ENCODE data around the gene GLT6D1.

GLT6D1 gene

GRCh38 chr9:135608999-135609317 lies 30.4 kb downstream of the GLT6D1 start:
- Mint-ChIP-seq H3K9me3 (no peaks in the 10 kb centered on the region), H3K27ac (no peak overlapping the region), H3K4me1 (no peaks in the 10 kb centered on the region), H3K27me3 (peaks cover under 1% of the 10 kb centered on the region), H3K4me3 (no peak overlapping the region)
- no peak for ATAC-seq
- no peak for DNase-seq

GRCh38 chr9:135608294-135608998 lies 30.9 kb downstream of the GLT6D1 start:
- Mint-ChIP-seq H3K4me3 (no peak overlapping the region), H3K27me3 (peaks cover 5% of the 10 kb centered on the region), H3K9me3 (no peaks in the 10 kb centered on the region), H3K27ac (no peak overlapping the region), H3K4me1 (no peaks in the 10 kb centered on the region)
- ATAC-seq (no peak), DNase-seq (no peak)

DNA sequence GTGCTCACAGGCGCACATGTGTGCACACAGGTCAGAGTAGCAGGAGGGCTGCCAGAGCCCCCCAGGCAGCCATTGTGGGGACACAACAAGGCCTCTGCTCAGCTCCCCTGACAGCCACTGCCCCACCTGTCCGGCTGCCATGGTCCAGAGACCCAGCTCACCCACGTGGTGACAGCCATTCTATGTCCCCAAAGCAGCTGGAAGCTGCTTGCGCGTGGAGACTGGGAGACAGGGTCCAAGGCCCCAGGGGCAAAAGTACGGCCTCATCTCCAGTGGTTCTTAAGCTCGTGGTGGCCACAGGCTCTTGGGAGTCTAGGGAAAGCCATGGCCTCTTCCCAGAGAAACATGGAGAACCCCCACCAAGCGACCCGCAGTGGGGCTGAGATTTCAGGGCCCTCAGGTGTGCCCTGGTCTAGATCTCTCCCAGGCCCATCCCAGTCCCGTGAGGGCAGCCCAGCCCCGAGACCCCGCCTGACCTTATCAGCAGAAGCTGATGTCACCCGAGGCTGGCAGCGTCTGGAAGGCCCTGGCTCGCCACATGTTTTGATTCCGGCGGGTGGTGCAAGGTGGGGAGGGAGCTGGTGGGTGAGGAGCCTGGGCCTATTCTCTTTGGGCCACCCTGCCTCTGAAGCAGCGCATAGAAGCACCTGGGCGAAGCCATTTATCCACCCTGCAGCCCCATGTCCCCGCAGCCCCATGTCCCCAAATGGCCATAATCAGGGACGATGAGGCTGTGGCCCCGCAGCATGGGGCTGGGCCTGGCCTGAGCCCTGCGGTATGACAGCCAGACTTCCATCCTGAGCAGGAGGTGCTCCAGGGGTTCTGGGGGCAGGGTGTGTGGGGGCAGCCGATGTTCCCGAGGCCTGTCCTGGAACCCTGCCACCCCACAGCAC lies 31.7 kb downstream of the GLT6D1 start:
- Mint-ChIP-seq H3K27ac (no peak overlapping the region), H3K4me1 (no peaks in the 10 kb centered on the region), H3K4me3 (no peak overlapping the region), H3K9me3 (no peaks in the 10 kb centered on the region), H3K27me3 (peaks cover 8% of the 10 kb centered on the region)
- no peak for DNase-seq
- ATAC-seq = no peak

GRCh38 chr9:135606885-135607259 lies 32.5 kb downstream of the GLT6D1 start:
- no peak for ATAC-seq
- peak overlapping the region in 1 of 2 donors; percentile 72 for H3K27ac Mint-ChIP-seq
- no peaks in the 10 kb centered on the region for H3K4me1 Mint-ChIP-seq
- DNase-seq = no peak
- no peaks in the 10 kb centered on the region for H3K9me3 Mint-ChIP-seq
- peaks cover 8% of the 10 kb centered on the region for H3K27me3 Mint-ChIP-seq
- H3K4me3 Mint-ChIP-seq = no peak overlapping the region

- peaks cover 13% of the 10 kb centered on the region for H3K27me3 Mint-ChIP-seq
- ATAC-seq (no peak), DNase-seq (no peak)
- no peaks in the 10 kb centered on the region for H3K4me1 Mint-ChIP-seq
- no peak overlapping the region for H3K4me3 Mint-ChIP-seq
- H3K9me3 Mint-ChIP-seq = no peaks in the 10 kb centered on the region
- H3K27ac Mint-ChIP-seq = no peak overlapping the region
Measured at GRCh38 chr9:135605238-135605781, 34.0 kb downstream of the GLT6D1 start.

DNA sequence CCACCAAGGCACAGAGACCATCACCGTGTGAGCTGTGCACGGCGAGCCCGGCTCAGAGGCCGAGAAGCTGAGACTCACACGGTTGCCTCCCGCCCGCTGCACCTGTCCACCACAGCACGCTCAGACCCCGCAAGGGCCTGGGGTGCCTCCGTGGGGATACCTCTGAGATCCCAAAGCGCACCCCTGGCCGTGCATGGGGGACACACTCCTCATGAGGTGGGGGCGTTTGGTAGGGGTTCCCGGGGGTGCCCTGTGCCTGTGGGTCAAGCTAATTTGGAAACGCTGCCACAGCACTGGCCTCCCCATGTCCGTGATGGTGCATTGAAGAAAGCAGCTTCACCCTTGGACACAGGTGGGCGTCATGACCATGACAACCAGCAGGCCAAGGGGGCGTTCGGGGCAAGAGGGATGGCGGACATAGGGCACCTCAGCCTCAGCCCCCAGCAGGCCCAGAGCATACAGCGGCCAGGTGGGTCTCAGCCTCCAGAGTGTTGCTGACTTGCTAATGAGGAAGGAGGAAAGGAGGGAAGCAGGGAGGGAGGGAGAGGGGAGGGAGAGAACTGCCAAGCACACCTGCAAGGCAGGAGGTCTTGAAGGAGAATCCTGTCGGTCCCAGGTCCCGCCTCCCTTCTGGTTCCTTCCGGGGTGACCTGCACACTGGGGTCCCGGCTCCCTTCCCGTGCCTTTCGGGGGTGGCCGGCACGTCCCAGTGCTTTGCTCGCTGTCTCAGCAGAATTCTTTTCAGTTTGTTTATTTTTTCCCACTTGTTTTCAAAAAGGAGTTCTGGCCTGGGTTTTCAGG lies 34.7 kb downstream of the GLT6D1 start:
- Mint-ChIP-seq H3K9me3 (no peaks in the 10 kb centered on the region), H3K27ac (no peak overlapping the region), H3K4me1 (no peaks in the 10 kb centered on the region), H3K4me3 (no peak overlapping the region), H3K27me3 (peaks cover 16% of the 10 kb centered on the region)
- ATAC-seq (no peak), DNase-seq (no peak)

GRCh38 chr9:135602789-135603481 lies 36.4 kb downstream of the GLT6D1 start:
- Mint-ChIP-seq H3K4me1 (no peaks in the 10 kb centered on the region), H3K27me3 (peaks cover 26% of the 10 kb centered on the region), H3K9me3 (no peaks in the 10 kb centered on the region), H3K4me3 (no peak overlapping the region), H3K27ac (no peak overlapping the region)
- ATAC-seq = peak; percentile 53
- peak; percentile 54 to 57 for DNase-seq

GRCh38 chr9:135601988-135602387 lies 37.4 kb downstream of the GLT6D1 start:
- DNase-seq (no peak), ATAC-seq (no peak)
- H3K27ac Mint-ChIP-seq = no peak overlapping the region
- H3K4me3 Mint-ChIP-seq = no peak overlapping the region
- peaks cover 31% of the 10 kb centered on the region for H3K27me3 Mint-ChIP-seq
- H3K4me1 Mint-ChIP-seq = no peaks in the 10 kb centered on the region
- no peaks in the 10 kb centered on the region for H3K9me3 Mint-ChIP-seq

DNA sequence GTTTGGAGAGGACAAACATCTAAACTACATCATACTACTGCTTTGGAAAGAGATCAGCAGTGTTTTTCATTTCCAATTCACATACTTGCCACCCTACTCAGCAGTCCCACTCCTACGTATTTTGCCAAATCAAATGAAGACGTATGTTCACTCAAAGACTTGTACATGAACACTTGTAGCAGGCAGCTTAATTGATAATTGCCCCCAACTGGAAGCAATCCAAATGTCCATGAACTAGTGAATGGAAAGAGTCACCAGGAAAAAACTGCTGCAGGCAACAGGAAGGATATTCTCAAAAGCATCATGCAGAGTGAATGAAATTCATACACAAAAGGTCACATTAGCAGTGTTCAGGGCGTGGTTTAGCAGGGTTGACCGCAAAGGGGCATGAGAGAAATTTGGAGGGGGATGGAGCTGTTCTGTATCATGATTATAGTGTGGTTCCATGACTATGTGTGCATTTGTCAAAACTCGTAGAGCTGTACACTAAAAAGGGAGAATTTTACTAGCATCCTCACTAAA lies 39.0 kb downstream of the GLT6D1 start:
- Mint-ChIP-seq H3K4me3 (no peak overlapping the region), H3K27me3 (peaks cover 37% of the 10 kb centered on the region)
- ATAC-seq = no peak

DNA sequence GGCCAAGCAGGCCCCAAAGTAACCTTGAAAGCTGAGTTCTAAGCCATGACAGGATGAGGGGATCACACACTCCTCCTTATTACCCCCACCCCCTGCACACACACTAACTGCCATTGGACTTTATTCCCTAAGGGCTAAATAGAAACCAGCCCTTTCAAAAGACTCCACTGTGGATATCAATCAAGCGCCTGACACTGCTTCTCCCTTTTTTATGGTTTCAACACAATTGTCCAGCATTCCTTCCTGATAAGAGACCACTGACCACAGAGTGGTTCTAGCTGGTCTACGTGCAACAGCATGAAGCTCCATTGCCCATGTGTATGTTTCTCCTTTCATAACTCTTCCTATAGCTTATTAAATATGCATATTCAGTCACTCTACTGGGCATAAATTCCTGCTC lies 43.1 kb downstream of the GLT6D1 start:
- DNase-seq (no peak), ATAC-seq (no peak)
- Mint-ChIP-seq H3K4me3 (no peak overlapping the region), H3K4me1 (no peaks in the 10 kb centered on the region), H3K9me3 (no peaks in the 10 kb centered on the region), H3K27me3 (peaks cover 30% of the 10 kb centered on the region), H3K27ac (no peak overlapping the region)

More for the DNA sequence above, 39.0 kb downstream of the GLT6D1 start:
- H3K4me1 Mint-ChIP-seq = no peaks in the 10 kb centered on the region
- DNase-seq = no peak
- H3K9me3 Mint-ChIP-seq = no peaks in the 10 kb centered on the region
- H3K27ac Mint-ChIP-seq = no peak overlapping the region

- H3K4me1 Mint-ChIP-seq = no peaks in the 10 kb centered on the region
- peaks cover 21% of the 10 kb centered on the region for H3K27me3 Mint-ChIP-seq
- no peak overlapping the region for H3K4me3 Mint-ChIP-seq
- H3K27ac Mint-ChIP-seq = no peak overlapping the region
- no peak for ATAC-seq
- no peak for DNase-seq
- no peaks in the 10 kb centered on the region for H3K9me3 Mint-ChIP-seq
Measured at GRCh38 chr9:135592625-135593024, 46.7 kb downstream of the GLT6D1 start.

- Mint-ChIP-seq H3K4me1 (no peaks in the 10 kb centered on the region), H3K9me3 (no peaks in the 10 kb centered on the region), H3K27ac (no peak overlapping the region), H3K27me3 (peaks cover 19% of the 10 kb centered on the region), H3K4me3 (no peak overlapping the region)
- DNase-seq (no peak), ATAC-seq (no peak)
Measured at GRCh38 chr9:135592331-135592590, 47.1 kb downstream of the GLT6D1 start.

DNA sequence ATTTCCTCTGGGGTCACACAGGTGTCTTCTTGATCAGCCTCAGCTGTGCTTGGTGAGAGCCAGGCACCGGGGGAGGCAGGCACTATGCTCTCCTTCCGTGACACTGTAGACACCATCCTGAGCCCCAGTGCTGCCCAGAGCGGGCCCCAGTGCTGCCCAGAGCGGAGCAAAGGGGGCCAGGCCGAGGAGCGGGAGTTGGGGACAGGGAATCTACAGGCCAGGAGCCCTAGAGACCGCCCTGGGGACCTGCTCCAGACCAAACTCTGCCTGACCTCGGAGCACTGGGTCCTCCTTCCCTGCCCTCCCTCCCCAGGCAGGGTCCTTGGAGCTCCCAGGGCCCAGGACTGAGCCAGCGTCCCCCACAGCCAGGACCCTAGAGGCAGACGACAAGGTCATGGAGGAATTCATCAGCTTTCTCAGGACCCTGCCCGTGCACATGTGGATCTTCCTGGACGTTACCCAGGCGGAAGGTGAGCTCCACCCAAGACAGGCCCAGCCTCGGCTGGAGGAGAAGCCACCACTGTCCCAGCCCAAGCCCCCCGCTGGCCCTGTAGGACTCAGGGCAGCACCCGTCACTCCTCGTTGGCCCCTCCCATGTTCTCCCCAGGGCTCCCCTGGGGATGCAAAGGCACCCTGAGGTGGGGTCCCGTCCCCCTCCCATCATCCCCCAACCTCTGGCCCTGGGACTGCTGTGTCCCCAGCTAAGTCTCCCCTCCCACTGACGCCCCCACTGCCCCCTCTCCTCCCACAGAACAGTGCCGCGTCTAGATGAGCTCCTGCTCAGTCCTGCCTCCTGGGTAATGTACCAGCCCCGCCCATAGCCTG lies 47.6 kb downstream of the GLT6D1 start:
- Mint-ChIP-seq H3K27me3 (peaks cover 24% of the 10 kb centered on the region), H3K27ac (no peak overlapping the region), H3K4me1 (no peaks in the 10 kb centered on the region), H3K9me3 (no peaks in the 10 kb centered on the region), H3K4me3 (no peak overlapping the region)
- ATAC-seq (no peak), DNase-seq (no peak)

DNA sequence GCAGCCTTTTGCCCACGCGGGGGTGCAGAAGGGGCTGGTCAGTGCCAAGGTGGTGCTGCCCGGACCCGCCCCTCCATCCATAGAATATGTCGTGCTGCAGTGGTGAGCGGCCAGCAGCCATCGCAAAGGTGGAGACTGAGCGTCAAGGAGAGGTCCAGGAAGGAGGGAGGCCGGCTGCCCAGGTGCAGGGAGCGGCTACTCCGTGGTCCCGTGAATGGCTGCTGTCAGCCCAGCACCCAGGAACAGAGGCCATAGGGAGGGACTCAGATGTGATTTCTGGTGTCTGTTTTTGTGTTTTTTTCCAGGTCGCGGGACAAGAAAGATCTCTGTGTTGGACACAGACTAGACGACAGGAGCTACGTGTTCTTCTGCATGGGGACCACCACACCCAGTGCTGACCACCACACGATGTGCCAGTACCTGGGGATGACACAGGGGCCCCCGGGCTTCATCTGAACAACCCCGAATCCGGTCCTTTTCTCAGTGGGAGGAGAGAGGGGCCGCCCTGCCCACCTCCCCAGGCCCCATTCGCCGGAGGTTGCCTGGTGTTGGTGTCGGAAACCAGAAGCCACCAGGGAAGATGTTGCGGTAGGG lies 48.8 kb downstream of the GLT6D1 start:
- DNase-seq = no peak
- H3K4me3 Mint-ChIP-seq = no peak overlapping the region
- no peak for ATAC-seq
- H3K9me3 Mint-ChIP-seq = no peaks in the 10 kb centered on the region
- H3K27me3 Mint-ChIP-seq = peaks cover 20% of the 10 kb centered on the region
- H3K4me1 Mint-ChIP-seq = no peaks in the 10 kb centered on the region
- no peak overlapping the region for H3K27ac Mint-ChIP-seq

Measured in stimulated activated naive CD8-positive, alpha-beta T cell treated with anti-CD3 and anti-CD28 coated beads, Interleukin-15, amount 100 ng/mL, for 72 hours (primary cell).